ENCODE results near the gene RANBP3.

RANBP3 gene

GRCh38 chr19:5918463-5919079 lies 59.4 kb downstream of the RANBP3 start:
- DNase-seq: no peak

- DNase-seq: no peak
These were observed 60.4 kb downstream of the RANBP3 start for GRCh38 chr19:5917431-5918107.

GRCh38 chr19:5916181-5916708 lies 61.7 kb downstream of the RANBP3 start:
- no peak for DNase-seq

GRCh38 chr19:5915782-5916165 lies 62.2 kb downstream of the RANBP3 start:
- DNase-seq: no peak

- no peak for DNase-seq
These were observed 62.8 kb downstream of the RANBP3 start for GRCh38 chr19:5914946-5915781.

GRCh38 chr19:5914358-5914774 lies 63.6 kb downstream of the RANBP3 start:
- DNase-seq: no peak

- DNase-seq: no peak
These were observed 64.1 kb downstream of the RANBP3 start, which contains the start of gene CAPS for GRCh38 chr19:5913739-5914357. Gene CAPS, plus strand, starts transcription at chr19:5914254. Its CDS starts 153 bp downstream, at chr19:5914407.

- no peak for DNase-seq
These were observed 66.6 kb downstream of the RANBP3 start for GRCh38 chr19:5911366-5911765.

GRCh38 chr19:5910638-5910907 lies 67.4 kb downstream of the RANBP3 start:
- DNase-seq: no peak

- no peak for DNase-seq
These were observed 69.0 kb downstream of the RANBP3 start for GRCh38 chr19:5908773-5909442.

- peak; percentile 14 for DNase-seq
These were observed 70.7 kb downstream of the RANBP3 start for GRCh38 chr19:5907241-5907640.

- no peak for DNase-seq
These were observed 72.7 kb downstream of the RANBP3 start for GRCh38 chr19:5905114-5905778.

- peak; percentile 100 for DNase-seq
These were observed 73.4 kb downstream of the RANBP3 start, which contains the start of gene VMAC for GRCh38 chr19:5904352-5905113. Gene VMAC, plus strand, starts transcription at chr19:5904872. Its CDS starts 19 bp downstream, at chr19:5904891.

GRCh38 chr19:5903624-5904351 lies 74.2 kb downstream of the RANBP3 start, which contains the start of gene NDUFA11:
Gene NDUFA11, minus strand, starts transcription at chr19:5903790. Its CDS starts 82 bp downstream, at chr19:5903708.
- DNase-seq: peak; percentile 96

GRCh38 chr19:5903056-5903623 lies 74.8 kb downstream of the RANBP3 start:
- DNase-seq: peak; percentile 14

GRCh38 chr19:5900976-5901375 lies 77.0 kb downstream of the RANBP3 start:
- no peak for DNase-seq

GRCh38 chr19:5899728-5900526 lies 78.0 kb downstream of the RANBP3 start:
- DNase-seq: no peak

- no peak for DNase-seq
These were observed 80.6 kb downstream of the RANBP3 start for GRCh38 chr19:5897189-5897969.

Measured in activated T-cell treated with anti-CD3 and anti-CD28 coated beads for 4 hours (primary cell).